ENCODE measurements around the gene STXBP4. TPM values are rescaled to one million over a fixed set of nuclear protein-coding genes. Genes with fewer than 3 reads are reported as not detected.

Gene STXBP4
- total RNA-seq, 1 donor from 2014 or later = 9.4 TPM

Small RNA genes within 50 kb of the gene (small RNA-seq; reads per million reads assigned to genes)
- not detected for gene AC007485.1

Other genes starting within 250 kb of the STXBP4 start
- gene TOM1L1, start 67.9 kb upstream of the STXBP4 start, total RNA-seq = 3.1 TPM
- gene COX11, start 111 bp upstream of the STXBP4 start, total RNA-seq = 28.2 TPM

Measured in skeletal muscle tissue (tissue), 2 donors.